HFF-Myc (cell line): ENCODE measurements around the gene RNF39.

ENCODE experiments used
- DNase-seq: peaks from one replicate; pipeline ENCODE4 v3.0.0-alpha.2; 2011; ENCODE audit warnings: low read depth; ENCODE audit errors: extremely low read depth
- H3K4me3 ChIP-seq: replicated peaks from 2 replicates; pipeline ENCODE4 v1.5.1; 2011; ENCODE audit warnings: low read depth, mild to moderate bottlenecking, control low read depth, low read length
- TF ChIP-seq, protein P1 (sequence below): IDR thresholded peaks from 2 replicates; pipeline ENCODE4 v1.5.1; 2012; ENCODE audit warnings: mild to moderate bottlenecking, low read depth, low read length, control low read depth; ENCODE audit errors: missing control alignments

Gene RNF39

DNA sequence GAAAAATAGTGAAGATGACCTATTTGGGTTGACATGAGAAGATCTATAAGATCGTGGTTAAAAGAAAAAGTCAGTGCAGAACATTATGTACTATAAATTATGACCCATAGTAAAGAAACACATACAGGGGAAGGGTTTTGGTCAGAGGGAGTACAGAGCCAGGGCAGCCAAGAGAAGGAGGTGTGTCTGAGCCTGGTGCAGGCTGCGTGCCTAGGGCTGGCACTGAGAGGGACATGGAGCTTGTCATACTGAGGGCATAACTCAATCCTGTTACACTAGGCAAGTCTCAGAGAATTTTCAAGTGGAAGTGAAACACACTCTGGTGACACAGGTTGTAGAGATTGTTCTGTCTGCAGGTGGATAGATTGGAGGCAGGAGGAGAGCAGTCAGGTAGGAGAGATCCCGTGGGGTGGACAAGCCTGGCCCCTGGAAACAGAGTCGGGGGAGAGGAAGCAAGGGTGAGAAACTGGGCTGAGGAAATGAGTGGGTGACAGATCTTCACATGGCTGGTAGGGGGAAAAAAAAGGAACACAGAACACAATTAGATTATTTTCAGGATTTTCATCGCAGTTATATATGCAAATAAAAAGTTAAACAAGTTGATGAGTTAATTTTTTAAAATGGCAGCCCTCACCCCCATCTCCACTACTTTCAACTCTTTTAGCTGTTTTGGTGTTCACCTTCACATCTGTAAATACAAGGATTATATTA, 18.5 kb upstream of the RNF39 start:
- TF ChIP-seq, protein P1, sequence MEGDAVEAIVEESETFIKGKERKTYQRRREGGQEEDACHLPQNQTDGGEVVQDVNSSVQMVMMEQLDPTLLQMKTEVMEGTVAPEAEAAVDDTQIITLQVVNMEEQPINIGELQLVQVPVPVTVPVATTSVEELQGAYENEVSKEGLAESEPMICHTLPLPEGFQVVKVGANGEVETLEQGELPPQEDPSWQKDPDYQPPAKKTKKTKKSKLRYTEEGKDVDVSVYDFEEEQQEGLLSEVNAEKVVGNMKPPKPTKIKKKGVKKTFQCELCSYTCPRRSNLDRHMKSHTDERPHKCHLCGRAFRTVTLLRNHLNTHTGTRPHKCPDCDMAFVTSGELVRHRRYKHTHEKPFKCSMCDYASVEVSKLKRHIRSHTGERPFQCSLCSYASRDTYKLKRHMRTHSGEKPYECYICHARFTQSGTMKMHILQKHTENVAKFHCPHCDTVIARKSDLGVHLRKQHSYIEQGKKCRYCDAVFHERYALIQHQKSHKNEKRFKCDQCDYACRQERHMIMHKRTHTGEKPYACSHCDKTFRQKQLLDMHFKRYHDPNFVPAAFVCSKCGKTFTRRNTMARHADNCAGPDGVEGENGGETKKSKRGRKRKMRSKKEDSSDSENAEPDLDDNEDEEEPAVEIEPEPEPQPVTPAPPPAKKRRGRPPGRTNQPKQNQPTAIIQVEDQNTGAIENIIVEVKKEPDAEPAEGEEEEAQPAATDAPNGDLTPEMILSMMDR, result no peak
- DNase-seq, result no peak
- H3K4me3 ChIP-seq, result no peak overlapping the region

- H3K4me3 ChIP-seq, result no peak overlapping the region
- TF ChIP-seq, protein P1, result no peak
- no peak for DNase-seq
Observed at GRCh38 chr6:30092852-30093543, 17.4 kb upstream of the RNF39 start.

DNA sequence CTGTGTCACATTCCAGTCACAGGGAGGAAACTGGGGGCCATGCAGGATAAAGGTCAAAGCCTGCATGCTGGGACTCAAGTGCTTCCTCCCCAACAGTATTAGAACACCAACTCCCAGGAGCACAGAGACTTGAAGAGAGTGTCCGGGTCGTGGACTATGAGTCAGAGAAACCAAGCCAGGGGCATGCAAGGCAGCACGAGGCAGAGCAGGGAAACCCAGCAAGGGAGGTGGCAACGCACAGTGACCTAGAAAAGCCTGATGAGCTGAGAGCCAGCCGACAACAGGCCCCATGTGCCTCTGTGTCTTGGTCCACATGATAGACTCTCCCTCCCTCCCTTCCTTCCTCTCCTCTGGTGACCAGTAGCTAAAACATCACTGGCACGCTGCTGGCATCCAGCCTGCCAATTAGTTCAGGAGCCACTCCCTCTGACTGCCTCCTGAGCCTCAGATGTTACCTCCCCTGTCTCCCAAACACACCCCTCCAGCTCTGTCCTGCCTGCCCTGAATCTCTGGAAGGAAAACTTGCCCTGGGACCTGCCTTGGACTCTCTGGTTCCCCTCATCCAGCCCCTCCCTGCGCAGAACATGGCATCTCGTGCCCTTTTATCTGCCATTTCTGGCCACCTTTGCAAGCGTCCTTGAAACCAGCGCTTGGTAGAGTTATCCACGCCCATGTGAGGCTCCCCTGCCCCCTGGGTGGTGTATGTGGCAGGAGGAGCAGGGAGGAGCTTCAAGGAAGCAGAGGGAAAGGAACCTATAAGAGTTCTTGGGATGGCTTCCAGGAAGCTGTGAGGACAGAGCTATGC, 16.2 kb upstream of the RNF39 start:
- TF ChIP-seq, protein P1, result no peak
- no peak overlapping the region for H3K4me3 ChIP-seq
- peak; percentile 24 for DNase-seq

DNA sequence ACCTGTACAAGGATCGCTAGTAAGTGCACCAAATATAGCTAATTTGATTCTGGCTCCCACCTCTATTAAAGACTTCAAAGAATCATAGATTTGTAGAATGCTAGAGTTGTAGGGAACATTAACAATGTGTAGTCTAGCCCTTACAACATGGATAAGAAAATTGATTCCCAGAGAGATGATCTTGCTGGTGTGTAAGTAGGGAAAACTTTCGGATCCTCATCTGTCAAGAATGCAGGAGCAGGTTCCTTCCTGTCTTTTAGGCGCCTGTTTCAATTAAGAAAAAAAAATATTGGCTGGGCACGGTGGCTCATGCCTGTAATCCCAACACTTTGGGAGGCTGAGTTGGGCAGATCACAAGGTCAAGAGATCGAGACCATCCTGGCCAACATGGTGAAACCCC, 12.3 kb upstream of the RNF39 start:
- TF ChIP-seq, protein P1, result no peak
- DNase-seq, result no peak
- H3K4me3 ChIP-seq, result no peak overlapping the region

DNA sequence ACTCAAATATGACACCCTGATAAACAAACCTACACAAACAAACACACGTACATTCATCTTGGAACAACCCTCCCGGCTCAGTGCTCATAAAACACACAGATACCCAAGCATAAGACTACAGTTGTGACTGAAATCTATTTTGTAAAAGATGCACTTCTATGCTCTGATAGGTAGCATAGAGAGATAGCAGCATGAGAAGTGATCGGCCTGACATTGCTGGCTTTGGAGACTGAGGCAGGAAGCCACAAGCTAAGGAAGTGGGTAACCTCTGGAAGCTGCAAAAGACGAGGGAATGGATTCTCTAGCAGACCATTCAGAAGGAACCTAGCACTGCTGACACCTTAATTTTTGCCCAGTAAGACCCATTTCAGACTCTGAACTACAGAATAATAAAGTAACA, 1.6 kb upstream of the RNF39 start:
- TF ChIP-seq, protein P1, result no peak
- no peak for DNase-seq
- no peak overlapping the region for H3K4me3 ChIP-seq

DNA sequence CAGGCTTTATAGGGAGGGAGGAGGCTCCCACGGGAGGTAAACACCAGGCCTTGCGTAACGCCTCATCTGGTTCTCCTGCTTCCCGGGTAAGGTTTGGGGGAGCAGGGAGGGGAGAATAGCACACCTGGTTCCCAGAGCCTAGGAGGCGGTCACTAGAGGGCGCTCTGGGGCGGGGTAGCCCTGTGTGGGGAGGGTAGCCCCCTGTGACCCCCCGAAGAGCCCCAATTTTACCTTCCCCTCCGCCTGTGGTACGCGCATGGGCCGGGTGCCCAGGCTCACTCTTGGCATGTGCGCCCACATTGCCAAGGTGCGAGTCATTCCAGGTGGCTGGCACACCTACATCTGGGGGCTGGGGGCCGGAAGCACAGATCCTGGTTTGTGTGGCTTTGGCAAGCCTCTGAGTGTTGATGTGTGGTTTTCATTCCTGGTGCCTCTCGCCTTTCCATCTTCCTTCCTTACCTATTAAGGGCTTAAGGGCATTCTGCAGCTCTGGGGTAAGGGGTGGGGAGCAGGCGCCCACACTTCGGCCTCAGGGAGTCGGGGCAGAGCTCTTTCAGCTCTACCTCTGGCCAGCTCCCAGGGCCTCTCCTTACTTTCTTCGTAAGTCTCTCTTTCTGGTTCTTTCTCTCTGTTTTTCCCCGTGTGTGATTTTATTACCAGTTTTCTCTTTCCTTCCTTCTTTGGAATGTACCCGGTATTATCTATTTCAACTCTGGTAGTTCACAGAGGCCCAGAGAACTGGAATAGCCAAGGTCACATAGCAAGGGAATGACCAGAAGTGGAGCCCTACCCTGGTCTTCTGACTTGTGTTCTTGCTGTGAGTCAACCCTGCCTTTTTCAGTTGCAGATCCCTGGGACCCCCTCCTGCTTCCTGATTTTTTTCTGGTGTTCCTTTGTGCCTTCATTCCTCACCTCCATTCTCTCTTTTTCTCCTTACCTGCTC, 492 bp upstream of the RNF39 start:
- TF ChIP-seq, protein P1, result peak; percentile 50
- DNase-seq, result no peak
- no peak overlapping the region for H3K4me3 ChIP-seq
